ENCODE data around the gene SFXN5. TPM values are rescaled to one million over a fixed set of nuclear protein-coding genes. Genes with fewer than 3 reads are reported as not detected.

SFXN5 gene
- polyA plus RNA-seq, 3 donors = 5.9 to 28.6 (median 9.5) TPM

GRCh38 chr2:73105511-73105971, 34.0 kb upstream of the SFXN5 start:
- Histone ChIP-seq H3K4me3 (replicated peaks in 1 of 3; ENCODE audit: low read depth in 2 of 3, low read length in 3 of 3) (no peak overlapping the region), H4K20me1 (ENCODE audit: insufficient read depth, low read length) (no peaks in the 10 kb centered on the region), H3K4me2 (replicated peaks; ENCODE audit: extremely low read depth, low read length, poor library complexity, severe bottlenecking) (no peak overlapping the region), H3K27me3 (ENCODE audit: control insufficient read depth in 2 of 2, insufficient read depth in 2 of 2, low read length in 2 of 2) (peaks cover 6 to 17% of the 10 kb centered on the region in 2 donors), H3K9me3 (replicated peaks in 1 of 2; ENCODE audit: control insufficient read depth in 1 of 2, insufficient read depth in 1 of 2, low read length in 2 of 2) (no peaks in the 10 kb centered on the region), H3K36me3 (replicated peaks in 1 of 2; ENCODE audit: control insufficient read depth in 1 of 2, insufficient read depth in 2 of 2, low read length in 2 of 2) (no peaks in the 10 kb centered on the region), H2AFZ (ENCODE audit: insufficient read depth, low read depth, low read length, poor library complexity, severe bottlenecking) (no peak overlapping the region), H3K79me2 (ENCODE audit: insufficient read depth, low read length) (no peaks in the 10 kb centered on the region), H3K27ac (ENCODE audit: low read depth in 1 of 2, low read length in 2 of 2) (no peak overlapping the region), H3K4me1 (ENCODE audit: control insufficient read depth in 1 of 2, insufficient read depth in 2 of 2, low read length in 2 of 2) (peaks cover 0 to 7% of the 10 kb centered on the region in 2 donors), H3K9ac (ENCODE audit: insufficient read depth, low read length, poor library complexity, severe bottlenecking) (no peak overlapping the region)
- H3K36me3 Mint-ChIP-seq = no peaks in the 10 kb centered on the region
- TF ChIP-seq CTCF (IDR thresholded peaks at IDR 0.05) = no peak
- H3K27ac Mint-ChIP-seq = no peak overlapping the region
- peaks cover 16% of the 10 kb centered on the region for H3K4me1 Mint-ChIP-seq
- peaks cover 0 to 1% (median 0%) of the 10 kb centered on the region in 7 donors for H3K9me3 Mint-ChIP-seq
- H3K27me3 Mint-ChIP-seq (ENCODE audit: low read depth in 3 of 3) = peaks cover 16 to 31% (median 26%) of the 10 kb centered on the region in 3 donors
- intact Hi-C loops (cut with micrococcal nuclease) = no loop called here
- 100% methylated on average over 1 of the region's 2 CpGs for WGBS (ENCODE audit: insufficient coverage)
- DNase-seq = no peak
- H3K4me3 Mint-ChIP-seq = no peak overlapping the region

- peaks cover 14% of the 10 kb centered on the region for H3K4me1 Mint-ChIP-seq
These were observed 33.4 kb upstream of the SFXN5 start for GRCh38 chr2:73104933-73105332.

More at GRCh38 chr2:73104933-73105332, 33.4 kb upstream of the SFXN5 start:
- DNase-seq = no peak
- Mint-ChIP-seq H3K9me3 (peaks cover 0 to 1% (median 0%) of the 10 kb centered on the region in 7 donors), H3K27ac (no peak overlapping the region), H3K4me3 (no peak overlapping the region), H3K27me3 (ENCODE audit: low read depth in 3 of 3) (peaks cover 10 to 25% (median 20%) of the 10 kb centered on the region in 3 donors), H3K36me3 (no peaks in the 10 kb centered on the region)
- Histone ChIP-seq H3K9me3 (replicated peaks in 1 of 2; ENCODE audit: control insufficient read depth in 1 of 2, insufficient read depth in 1 of 2, low read length in 2 of 2) (no peaks in the 10 kb centered on the region), H3K79me2 (ENCODE audit: insufficient read depth, low read length) (no peaks in the 10 kb centered on the region), H3K36me3 (replicated peaks in 1 of 2; ENCODE audit: control insufficient read depth in 1 of 2, insufficient read depth in 2 of 2, low read length in 2 of 2) (no peaks in the 10 kb centered on the region), H4K20me1 (ENCODE audit: insufficient read depth, low read length) (no peaks in the 10 kb centered on the region), H3K27ac (ENCODE audit: low read depth in 1 of 2, low read length in 2 of 2) (no peak overlapping the region), H3K4me2 (replicated peaks; ENCODE audit: extremely low read depth, low read length, poor library complexity, severe bottlenecking) (no peak overlapping the region), H3K4me3 (replicated peaks in 1 of 3; ENCODE audit: low read depth in 2 of 3, low read length in 3 of 3) (no peak overlapping the region), H3K9ac (ENCODE audit: insufficient read depth, low read length, poor library complexity, severe bottlenecking) (no peak overlapping the region), H3K4me1 (ENCODE audit: control insufficient read depth in 1 of 2, insufficient read depth in 2 of 2, low read length in 2 of 2) (peaks cover 0 to 7% of the 10 kb centered on the region in 2 donors), H2AFZ (ENCODE audit: insufficient read depth, low read depth, low read length, poor library complexity, severe bottlenecking) (no peak overlapping the region), H3K27me3 (ENCODE audit: control insufficient read depth in 2 of 2, insufficient read depth in 2 of 2, low read length in 2 of 2) (peaks cover under 1 to 11% of the 10 kb centered on the region in 2 donors)
- no peak for TF ChIP-seq CTCF (IDR thresholded peaks at IDR 0.05)
- WGBS (ENCODE audit: insufficient coverage) = 60% methylated on average over 1 of the region's 3 CpGs
- intact Hi-C loops (cut with micrococcal nuclease) = no loop called here
